ENCODE results near the gene ARHGEF33. TPM values are rescaled to one million over a fixed set of nuclear protein-coding genes. Genes with fewer than 3 reads are reported as not detected.

Gene ARHGEF33
- total and polyA plus RNA-seq, 2 of the 13 experiments (the other 11 are each of a cell fraction or from before 2014, with no cell fraction given) = 0.04 TPM; not detected in 1

DNA sequence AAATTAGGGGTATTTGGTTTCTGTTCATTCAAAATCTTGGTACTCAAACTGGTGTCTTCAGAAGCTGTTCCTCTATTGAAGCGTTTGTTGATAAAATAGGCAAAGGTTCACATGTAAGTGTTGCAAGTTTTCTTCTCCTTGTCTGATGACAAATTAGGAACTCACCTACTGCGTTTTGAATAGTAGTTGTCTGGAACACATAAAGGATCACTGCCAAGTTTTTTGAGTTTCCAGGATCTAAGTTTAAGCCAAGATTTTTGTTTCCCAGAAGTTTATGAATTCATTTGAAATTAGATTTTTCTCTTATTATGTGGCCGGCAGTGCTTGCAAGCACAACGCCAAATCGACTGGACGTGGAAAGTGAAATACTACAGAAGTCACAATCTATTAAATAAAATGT is 85.4 kb downstream of the ARHGEF33 start (continued):
- no peak for TF ChIP-seq NFYB (CRISPR knock-in tag; IDR thresholded peaks at IDR 0.05)

DNA sequence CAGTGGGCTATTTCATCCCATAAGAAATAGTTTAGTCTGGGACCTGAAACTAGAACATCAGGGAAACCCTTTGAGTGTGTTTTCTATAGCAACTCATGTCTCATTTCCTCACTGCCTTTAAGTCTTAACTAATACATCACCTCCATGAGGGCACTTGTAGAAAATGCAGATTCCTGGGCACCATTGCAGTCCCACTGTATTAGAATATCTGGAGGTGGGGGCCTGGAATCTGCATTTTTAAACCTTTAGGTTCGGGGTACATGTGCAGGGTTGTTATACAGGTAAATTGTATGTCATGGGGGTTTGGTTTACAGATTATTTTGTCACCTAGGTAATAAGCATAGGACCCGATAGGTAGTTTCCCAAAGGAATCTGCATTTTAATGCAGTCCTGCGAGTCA is 87.4 kb downstream of the ARHGEF33 start:
- H3K36me3 ChIP-seq (replicated peaks in 1 of 2; ENCODE audit: control insufficient read depth in 1 of 2, insufficient read depth in 2 of 2, low read length in 2 of 2) = no peaks in the 10 kb centered on the region; a peak in 1 of 5 replicates
- BruUV-seq (replicated peaks) = no TSS peak
- H3K27ac ChIP-seq (ENCODE audit: extremely low read length, insufficient read depth, low read length) = no peak overlapping the region
- no peak for DNase-seq (ENCODE audit: low spot score)
- H2AFZ ChIP-seq (ENCODE audit: low read length) = no peak overlapping the region
- H3K9ac ChIP-seq (ENCODE audit: insufficient read depth, low read depth, low read length) = no peak overlapping the region
- H3K27me3 ChIP-seq (ENCODE audit: control insufficient read depth in 1 of 2, insufficient read depth in 2 of 2, low read length in 2 of 2) = no peaks in the 10 kb centered on the region; a peak in 1 of 5 replicates
- in situ Hi-C loops (cut with HindIII; ENCODE audit: extremely low pct_ligation_motif_present, low pct_unique_long_range_greater_than_20kb) = no loop called here
- no peaks in the 10 kb centered on the region for H3K9me3 ChIP-seq (ENCODE audit: low read length)
- no peaks in the 10 kb centered on the region for H3K79me2 ChIP-seq (ENCODE audit: insufficient read depth, low read length)
- peaks cover 39% of the 10 kb centered on the region for H3K4me1 ChIP-seq (ENCODE audit: insufficient read depth, low read length)
- intact Hi-C loops (cut with micrococcal nuclease; ENCODE audit: unreplicated experiment) = no loop called here
- POLR2A ChIA-PET = no interaction called here
- no peak for ATAC-seq
- H4K20me1 ChIP-seq (ENCODE audit: insufficient read depth, low read length) = no peaks in the 10 kb centered on the region
- no peak overlapping the region for H3K4me2 ChIP-seq (ENCODE audit: low read depth, low read length)
- CTCF ChIA-PET (ENCODE audit: low intra/inter-chr PET ratio, low total read pairs) = no interaction called here
- H3K4me3 ChIP-seq (replicated peaks in 1 of 3; ENCODE audit: insufficient read depth in 1 of 3, low read depth in 2 of 3, low read length in 3 of 3) = no peak overlapping the region
- no peak for FAIRE-seq
- no peak for TF ChIP-seq ZNF501 (CRISPR knock-in tag; IDR thresholded peaks at IDR 0.05)
- TF ChIP-seq CHD4 (IDR thresholded peaks at IDR 0.05; ENCODE audit: borderline replicate concordance, low read length) = 0 out of 2 replicates have a peak, but pooled peaks have one; percentile 62
- 97% methylated on average over 3 of the region's 3 CpGs for WGBS (ENCODE audit: low lambda C conversion rate)

- in situ Hi-C loops (cut with HindIII; ENCODE audit: extremely low pct_ligation_motif_present, low pct_unique_long_range_greater_than_20kb) (no loop called here), intact Hi-C loops (cut with micrococcal nuclease; ENCODE audit: unreplicated experiment) (no loop called here)
- ATAC-seq = no peak
- TF ChIP-seq, protein P1, sequence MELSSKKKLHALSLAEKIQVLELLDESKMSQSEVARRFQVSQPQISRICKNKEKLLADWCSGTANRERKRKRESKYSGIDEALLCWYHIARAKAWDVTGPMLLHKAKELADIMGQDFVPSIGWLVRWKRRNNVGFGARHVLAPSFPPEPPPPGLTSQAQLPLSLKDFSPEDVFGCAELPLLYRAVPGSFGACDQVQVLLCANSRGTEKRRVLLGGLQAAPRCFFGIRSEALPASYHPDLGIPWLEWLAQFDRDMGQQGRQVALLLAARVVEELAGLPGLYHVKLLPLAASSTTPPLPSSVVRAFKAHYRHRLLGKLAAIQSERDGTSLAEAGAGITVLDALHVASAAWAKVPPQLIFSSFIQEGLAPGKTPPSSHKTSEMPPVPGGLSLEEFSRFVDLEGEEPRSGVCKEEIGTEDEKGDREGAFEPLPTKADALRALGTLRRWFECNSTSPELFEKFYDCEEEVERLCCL (CRISPR knock-in tag; IDR thresholded peaks at IDR 0.05; ENCODE audit: borderline replicate concordance) = no peak
- TF ChIP-seq, protein P2, sequence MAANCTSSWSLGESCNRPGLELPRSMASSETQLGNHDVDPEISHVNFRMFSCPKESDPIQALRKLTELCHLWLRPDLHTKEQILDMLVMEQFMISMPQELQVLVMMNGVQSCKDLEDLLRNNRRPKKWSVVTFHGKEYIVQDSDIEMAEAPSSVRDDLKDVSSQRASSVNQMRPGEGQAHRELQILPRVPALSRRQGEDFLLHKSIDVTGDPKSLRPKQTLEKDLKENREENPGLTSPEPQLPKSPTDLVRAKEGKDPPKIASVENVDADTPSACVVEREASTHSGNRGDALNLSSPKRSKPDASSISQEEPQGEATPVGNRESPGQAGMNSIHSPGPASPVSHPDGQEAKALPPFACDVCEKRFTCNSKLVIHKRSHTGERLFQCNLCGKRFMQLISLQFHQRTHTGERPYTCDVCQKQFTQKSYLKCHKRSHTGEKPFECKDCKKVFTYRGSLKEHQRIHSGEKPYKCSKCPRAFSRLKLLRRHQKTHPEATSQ (CRISPR knock-in tag; IDR thresholded peaks at IDR 0.05; ENCODE audit: borderline replicate concordance) = no peak
- peak; percentile 22 for TF ChIP-seq RBM22 (optimal IDR thresholded peaks at IDR 0.05; ENCODE audit: low read length)
- TF ChIP-seq CENPBD1 (CRISPR knock-in tag; IDR thresholded peaks at IDR 0.05; ENCODE audit: borderline replicate concordance, low read depth) = no peak
- no peak for TF ChIP-seq ZNF281 (CRISPR knock-in tag; IDR thresholded peaks at IDR 0.05; ENCODE audit: borderline replicate concordance)
- TF ChIP-seq, protein P3, sequence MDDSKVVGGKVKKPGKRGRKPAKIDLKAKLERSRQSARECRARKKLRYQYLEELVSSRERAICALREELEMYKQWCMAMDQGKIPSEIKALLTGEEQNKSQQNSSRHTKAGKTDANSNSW (CRISPR knock-in tag; IDR thresholded peaks at IDR 0.05; ENCODE audit: borderline replicate concordance) = no peak
- no TSS peak for BruUV-seq (replicated peaks)
- WGBS (ENCODE audit: low lambda C conversion rate) = 95% methylated on average over 5 of the region's 5 CpGs
- Histone ChIP-seq H3K4me2 (ENCODE audit: low read depth, low read length) (no peak overlapping the region), H3K9me3 (ENCODE audit: low read length) (no peaks in the 10 kb centered on the region), H3K27me3 (ENCODE audit: control insufficient read depth in 1 of 2, insufficient read depth in 2 of 2, low read length in 2 of 2) (no peaks in the 10 kb centered on the region; a peak in 1 of 5 replicates), H4K20me1 (ENCODE audit: insufficient read depth, low read length) (no peaks in the 10 kb centered on the region), H3K4me3 (replicated peaks in 1 of 3; ENCODE audit: insufficient read depth in 1 of 3, low read depth in 2 of 3, low read length in 3 of 3) (no peak overlapping the region), H3K9ac (ENCODE audit: insufficient read depth, low read depth, low read length) (no peak overlapping the region), H3K27ac (ENCODE audit: extremely low read length, insufficient read depth, low read length) (no peak overlapping the region), H3K79me2 (ENCODE audit: insufficient read depth, low read length) (no peaks in the 10 kb centered on the region), H3K36me3 (replicated peaks in 1 of 2; ENCODE audit: control insufficient read depth in 1 of 2, insufficient read depth in 2 of 2, low read length in 2 of 2) (peaks cover 0 to 2% of the 10 kb centered on the region in 2 experiments; a peak in 1 of 5 replicates), H2AFZ (ENCODE audit: low read length) (no peak overlapping the region), H3K4me1 (ENCODE audit: insufficient read depth, low read length) (peaks cover 52% of the 10 kb centered on the region)
- POLR2A ChIA-PET = no interaction called here
- no peak for FAIRE-seq
- no peak for DNase-seq (ENCODE audit: low spot score)
- CTCF ChIA-PET (ENCODE audit: low intra/inter-chr PET ratio, low total read pairs) = no interaction called here
These were observed 88.7 kb downstream of the ARHGEF33 start for GRCh38 chr2:38978296-38978903.
